Colonic mucosa (tissue), 4 donors: ENCODE measurements around the gene SURF1. TPM values are rescaled to one million over a fixed set of nuclear protein-coding genes. Genes with fewer than 3 reads are reported as not detected.

ENCODE experiments used
- DNase-seq: peaks from one replicate; pipeline ENCODE4 v3.0.0-alpha.2; 2020
- H3K27ac ChIP-seq: fragments of 200-600 bp; one replicate; pipeline ENCODE4 v1.8.0; 2021
- H3K27me3 ChIP-seq: fragments of 200-600 bp; one replicate; pipeline ENCODE4 v1.8.0; 2021
- H3K36me3 ChIP-seq: fragments of 200-600 bp; one replicate; pipeline ENCODE4 v1.8.0; 2021
- H3K4me1 ChIP-seq: fragments of 200-600 bp; one replicate; pipeline ENCODE4 v1.8.0; 2021; ENCODE audit warnings: mild to moderate bottlenecking
- H3K4me3 ChIP-seq: fragments of 200-600 bp; one replicate; pipeline ENCODE4 v1.8.0; 2021
- H3K9ac ChIP-seq, 2 donors: one replicate each; pipeline ENCODE4 v1.7.0; 2013; ENCODE audit warnings: control low read depth in 2 of 2, low read depth in 2 of 2, low read length in 2 of 2
- H3K9me3 ChIP-seq: fragments of 200-600 bp; one replicate; pipeline ENCODE4 v1.8.0; 2021
- intact Hi-C: fragments of 100-400 bp; cut with DNase I; formaldehyde crosslinking; loops from one replicate; pipeline ENCODE4 v1.14.1; 2022
- total RNA-seq, 2 donors: library from RNA; stranded (reverse); fragmentation: NEBNext Ultra II Directional in 1 of 2; extraction: Animal tissue kit (Norgen Biotek cat#: 25700) in 1 of 2; gene quantifications; one replicate each; pipeline ENCODE4 v1.2.1, GENCODE V29; 2021
- TF ChIP-seq, protein P1 (sequence below): fragments of 200-600 bp; IDR thresholded peaks from one replicate; pipeline ENCODE4 v1.8.0; 2022; ENCODE audit warnings: antibody characterized with exemption, mild to moderate bottlenecking
- donor health status: healthy.
- donor health status: DM: no; HTN: no; CAD: no.
- donor health status: DM: no; HTN: no; CAD: no.

Gene SURF1
- total RNA-seq, 2 donors from 2014 or later = 63.3 to 66.7 TPM

GRCh38 chr9:133354766-133355165, 1.5 kb downstream of the SURF1 start:
- H3K9me3 ChIP-seq = no peaks in the 10 kb centered on the region
- no peak overlapping the region for H3K4me3 ChIP-seq
- H3K4me1 ChIP-seq = peaks cover 15% of the 10 kb centered on the region
- TF ChIP-seq, protein P1, sequence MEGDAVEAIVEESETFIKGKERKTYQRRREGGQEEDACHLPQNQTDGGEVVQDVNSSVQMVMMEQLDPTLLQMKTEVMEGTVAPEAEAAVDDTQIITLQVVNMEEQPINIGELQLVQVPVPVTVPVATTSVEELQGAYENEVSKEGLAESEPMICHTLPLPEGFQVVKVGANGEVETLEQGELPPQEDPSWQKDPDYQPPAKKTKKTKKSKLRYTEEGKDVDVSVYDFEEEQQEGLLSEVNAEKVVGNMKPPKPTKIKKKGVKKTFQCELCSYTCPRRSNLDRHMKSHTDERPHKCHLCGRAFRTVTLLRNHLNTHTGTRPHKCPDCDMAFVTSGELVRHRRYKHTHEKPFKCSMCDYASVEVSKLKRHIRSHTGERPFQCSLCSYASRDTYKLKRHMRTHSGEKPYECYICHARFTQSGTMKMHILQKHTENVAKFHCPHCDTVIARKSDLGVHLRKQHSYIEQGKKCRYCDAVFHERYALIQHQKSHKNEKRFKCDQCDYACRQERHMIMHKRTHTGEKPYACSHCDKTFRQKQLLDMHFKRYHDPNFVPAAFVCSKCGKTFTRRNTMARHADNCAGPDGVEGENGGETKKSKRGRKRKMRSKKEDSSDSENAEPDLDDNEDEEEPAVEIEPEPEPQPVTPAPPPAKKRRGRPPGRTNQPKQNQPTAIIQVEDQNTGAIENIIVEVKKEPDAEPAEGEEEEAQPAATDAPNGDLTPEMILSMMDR = no peak
- no peak overlapping the region for H3K27ac ChIP-seq
- peak overlapping the region in 1 of 2 donors; percentile 34 for H3K9ac ChIP-seq
- no peak for DNase-seq
- intact Hi-C loops = no loop called here
- no peaks in the 10 kb centered on the region for H3K27me3 ChIP-seq
- H3K36me3 ChIP-seq = peaks cover 18% of the 10 kb centered on the region

GRCh38 chr9:133353548-133353947, 2.7 kb downstream of the SURF1 start:
- Histone ChIP-seq H3K4me1 (peaks cover 15% of the 10 kb centered on the region), H3K36me3 (peaks cover 19% of the 10 kb centered on the region)
- intact Hi-C loops = no loop called here

DNA sequence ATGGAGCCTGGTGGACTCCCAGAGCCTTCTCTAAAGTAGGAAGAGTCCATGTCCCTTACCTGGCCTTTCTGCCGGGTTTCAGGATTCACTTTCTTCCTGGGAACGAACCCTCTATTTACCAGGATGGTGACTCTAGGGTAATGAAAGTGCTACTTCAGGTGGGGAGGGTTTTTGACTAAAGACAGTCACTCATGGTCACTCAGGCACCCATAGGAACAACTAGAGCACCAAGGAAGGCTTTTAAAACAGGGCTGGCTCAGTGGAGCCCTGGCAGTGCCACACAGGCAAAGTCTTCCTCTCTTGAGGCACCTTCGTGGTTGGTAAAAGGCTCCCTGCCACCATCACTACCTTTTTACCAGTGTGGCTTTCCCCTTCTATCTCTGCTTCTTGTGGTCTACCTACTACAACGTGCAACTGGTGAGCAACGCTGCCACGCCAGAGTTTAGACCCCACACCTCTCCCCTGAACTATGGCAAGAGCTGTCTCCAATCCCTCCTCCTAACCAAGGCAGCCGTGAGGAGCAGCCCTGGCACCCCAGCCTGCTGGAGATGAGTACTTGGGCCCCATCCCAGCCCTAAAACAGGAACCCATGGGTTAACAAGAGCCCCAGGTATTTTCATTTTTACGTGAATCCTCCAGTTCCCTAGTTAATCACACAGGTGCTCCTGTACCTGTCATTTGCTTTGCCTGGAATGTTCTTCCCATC, 3.5 kb downstream of the SURF1 start:
- no peak overlapping the region for H3K4me3 ChIP-seq
- peaks cover 19% of the 10 kb centered on the region for H3K36me3 ChIP-seq
- intact Hi-C loops = no loop called here
- H3K27ac ChIP-seq = no peak overlapping the region
- peaks cover 15% of the 10 kb centered on the region for H3K4me1 ChIP-seq
- H3K27me3 ChIP-seq = no peaks in the 10 kb centered on the region
- TF ChIP-seq, protein P1 = no peak
- H3K9me3 ChIP-seq = no peaks in the 10 kb centered on the region
- DNase-seq = no peak
- H3K9ac ChIP-seq = no peak overlapping the region

More at GRCh38 chr9:133353548-133353947, 2.7 kb downstream of the SURF1 start:
- H3K4me3 ChIP-seq = no peak overlapping the region
- TF ChIP-seq, protein P1 = no peak
- DNase-seq = no peak
- H3K27me3 ChIP-seq = no peaks in the 10 kb centered on the region
- no peak overlapping the region for H3K27ac ChIP-seq
- peak overlapping the region in 1 of 2 donors; percentile 24 for H3K9ac ChIP-seq
- no peaks in the 10 kb centered on the region for H3K9me3 ChIP-seq

- no peaks in the 10 kb centered on the region for H3K27me3 ChIP-seq
- TF ChIP-seq, protein P1 = peak; percentile 58
- no peak overlapping the region for H3K4me3 ChIP-seq
- H3K4me1 ChIP-seq = peaks cover 9% of the 10 kb centered on the region
- intact Hi-C loops = no loop called here
- H3K9me3 ChIP-seq = no peaks in the 10 kb centered on the region
- H3K36me3 ChIP-seq = peaks cover 19% of the 10 kb centered on the region
- peak; percentile 57 for DNase-seq
- H3K9ac ChIP-seq = no peak overlapping the region
- no peak overlapping the region for H3K27ac ChIP-seq
Observed at GRCh38 chr9:133351908-133352634, 4.2 kb downstream of the SURF1 start.

DNA sequence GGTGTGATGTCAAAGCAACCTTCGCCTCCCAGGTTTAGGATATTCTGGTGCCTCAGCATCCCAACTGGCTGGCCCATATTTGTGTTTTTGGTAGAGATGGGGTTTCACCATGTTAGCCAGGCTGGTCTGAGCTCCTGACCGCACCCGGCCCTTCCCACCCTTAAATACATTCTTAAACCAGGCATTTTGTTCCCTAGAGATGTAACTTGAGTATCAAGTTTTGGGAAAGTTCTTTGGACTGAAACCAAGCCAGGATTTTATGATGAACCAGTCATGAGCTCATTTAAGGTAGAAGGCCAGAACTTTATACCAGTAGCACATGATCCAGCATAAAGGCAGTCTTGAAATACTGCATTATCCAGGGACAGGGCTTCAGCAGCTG, 4.8 kb downstream of the SURF1 start:
- Histone ChIP-seq H3K9me3 (no peaks in the 10 kb centered on the region), H3K27ac (no peak overlapping the region), H3K27me3 (no peaks in the 10 kb centered on the region), H3K4me1 (peaks cover 11% of the 10 kb centered on the region), H3K4me3 (no peak overlapping the region), H3K36me3 (peaks cover 19% of the 10 kb centered on the region), H3K9ac (no peak overlapping the region)
- TF ChIP-seq, protein P1 = no peak
- intact Hi-C loops = no loop called here
- no peak for DNase-seq
